ENCODE data around the gene DNM1.
A peak's percentile ranks its signal among the peaks of the same experiment; 100 is the strongest.

Gene DNM1

DNA sequence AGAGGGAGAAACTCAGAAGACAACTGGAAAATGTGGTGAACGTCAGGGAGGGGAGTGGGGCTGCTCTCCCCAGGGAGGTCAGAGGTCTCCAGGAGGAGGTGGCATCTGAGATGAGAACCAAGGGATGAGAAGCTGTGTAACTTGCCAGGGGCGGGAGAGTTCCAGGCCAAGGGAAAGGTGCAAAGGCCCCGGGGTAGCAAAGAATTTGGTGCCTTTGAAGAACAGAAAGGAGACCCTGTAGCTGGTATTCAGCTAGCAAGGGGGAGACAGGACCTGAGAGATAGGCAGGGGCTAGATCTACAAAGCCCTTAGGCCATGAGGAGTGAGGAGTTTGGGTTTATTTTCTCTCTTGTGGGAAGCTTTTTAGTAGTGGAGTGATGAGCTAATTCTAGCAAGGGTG, 3.3 kb downstream of the DNM1 start:
- DNase-seq, result no peak

DNA sequence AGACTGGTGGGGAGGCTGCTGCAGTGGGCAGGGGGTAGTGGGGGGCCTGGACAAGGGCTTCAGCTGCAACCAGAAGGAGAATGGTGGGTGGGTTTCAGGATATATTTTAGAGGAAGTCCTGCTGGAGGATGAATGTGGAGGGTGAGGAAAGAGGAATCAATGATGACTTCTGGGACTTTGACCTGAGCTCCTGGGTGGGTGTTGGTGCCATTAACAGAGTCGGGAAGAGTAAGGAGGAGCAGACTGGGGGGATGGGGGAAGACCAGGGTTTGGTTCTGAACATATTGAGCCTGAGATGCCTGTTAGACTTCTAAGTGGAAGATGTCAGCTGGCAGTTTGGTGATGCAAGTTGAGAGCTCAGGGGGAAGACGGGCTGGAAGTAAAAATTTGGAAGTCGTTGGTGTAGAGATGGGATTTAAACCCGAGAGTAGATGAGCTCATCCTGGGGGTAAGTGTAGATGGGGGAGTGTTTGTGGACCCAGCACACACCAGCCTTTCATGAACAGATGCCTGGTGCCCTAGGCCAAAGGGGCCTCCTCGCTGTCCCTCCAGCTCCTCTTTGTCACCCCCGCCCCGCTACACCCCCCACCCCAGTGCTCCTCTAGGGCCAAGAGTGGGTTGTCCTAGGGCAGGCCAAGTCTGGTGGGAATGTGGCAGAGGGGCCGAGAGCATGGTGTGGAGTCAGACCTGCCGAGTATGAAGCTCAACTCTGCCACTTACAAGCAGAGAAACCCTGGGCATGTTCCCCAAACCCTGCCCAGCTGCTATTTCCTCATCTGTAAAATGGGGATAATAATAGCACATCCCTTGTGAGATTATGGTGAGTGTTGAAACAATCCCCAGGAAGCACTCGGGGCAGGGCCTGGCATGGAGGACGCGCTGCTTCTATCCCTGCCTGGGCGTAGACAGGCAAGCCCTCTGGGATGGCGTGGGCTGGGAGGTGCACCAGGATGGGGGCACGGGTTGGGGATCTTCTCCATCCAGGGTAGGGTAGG, 4.0 kb downstream of the DNM1 start:
- no peak for DNase-seq

DNA sequence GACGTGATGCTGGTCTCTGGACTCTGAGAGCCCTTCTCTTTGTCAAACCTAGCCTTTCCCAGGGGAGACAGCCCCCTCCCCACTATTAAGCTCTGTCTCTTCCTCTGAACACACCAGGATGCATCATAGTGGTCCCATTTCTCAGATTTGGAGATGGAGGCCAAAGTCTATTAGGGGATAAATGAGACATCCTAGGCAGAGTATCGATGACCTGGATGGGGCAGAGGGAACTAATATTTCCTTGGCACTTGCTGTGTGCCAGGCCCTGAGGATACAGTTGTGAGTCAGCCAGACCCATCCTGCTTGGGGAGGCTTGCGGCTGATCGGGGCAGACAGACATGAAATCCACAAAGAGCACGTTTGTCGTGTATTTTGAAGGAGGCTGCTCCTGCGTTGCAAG, 5.2 kb downstream of the DNM1 start:
- no peak for DNase-seq

DNA sequence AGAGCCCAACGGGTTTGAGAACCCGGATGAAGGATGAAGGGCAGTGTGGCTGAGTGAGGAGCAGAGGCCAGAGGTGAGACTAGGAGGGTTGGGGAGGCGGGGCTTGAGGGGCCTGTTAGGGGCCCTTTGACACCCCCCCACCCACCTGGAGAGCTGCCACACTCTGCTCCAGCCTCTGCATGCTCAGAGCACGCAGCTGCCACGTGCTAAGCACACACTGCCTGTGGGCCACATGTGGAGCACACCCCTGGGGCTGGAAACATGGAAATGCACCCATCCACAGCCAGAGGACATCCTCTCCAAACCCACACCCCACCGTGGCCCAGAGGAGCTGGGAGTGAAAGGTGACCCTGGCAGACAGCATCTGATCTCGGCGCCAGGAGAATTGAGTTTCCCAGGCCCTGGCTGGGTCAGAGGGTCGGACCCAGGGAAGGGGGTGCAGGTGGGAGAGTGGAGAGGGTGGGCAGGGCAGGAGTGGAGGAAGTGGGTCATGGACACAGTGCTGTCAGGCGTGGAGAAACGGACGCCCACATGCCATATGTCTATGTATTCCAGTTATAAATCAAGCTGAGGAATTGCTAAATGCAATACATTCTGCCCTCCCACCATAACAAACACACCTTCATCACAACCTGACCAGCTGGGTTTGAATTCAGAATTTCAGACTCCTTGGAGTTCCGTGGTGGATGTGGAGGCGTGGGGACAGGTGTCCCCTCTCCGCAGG, 5.9 kb downstream of the DNM1 start:
- DNase-seq, result no peak

DNA sequence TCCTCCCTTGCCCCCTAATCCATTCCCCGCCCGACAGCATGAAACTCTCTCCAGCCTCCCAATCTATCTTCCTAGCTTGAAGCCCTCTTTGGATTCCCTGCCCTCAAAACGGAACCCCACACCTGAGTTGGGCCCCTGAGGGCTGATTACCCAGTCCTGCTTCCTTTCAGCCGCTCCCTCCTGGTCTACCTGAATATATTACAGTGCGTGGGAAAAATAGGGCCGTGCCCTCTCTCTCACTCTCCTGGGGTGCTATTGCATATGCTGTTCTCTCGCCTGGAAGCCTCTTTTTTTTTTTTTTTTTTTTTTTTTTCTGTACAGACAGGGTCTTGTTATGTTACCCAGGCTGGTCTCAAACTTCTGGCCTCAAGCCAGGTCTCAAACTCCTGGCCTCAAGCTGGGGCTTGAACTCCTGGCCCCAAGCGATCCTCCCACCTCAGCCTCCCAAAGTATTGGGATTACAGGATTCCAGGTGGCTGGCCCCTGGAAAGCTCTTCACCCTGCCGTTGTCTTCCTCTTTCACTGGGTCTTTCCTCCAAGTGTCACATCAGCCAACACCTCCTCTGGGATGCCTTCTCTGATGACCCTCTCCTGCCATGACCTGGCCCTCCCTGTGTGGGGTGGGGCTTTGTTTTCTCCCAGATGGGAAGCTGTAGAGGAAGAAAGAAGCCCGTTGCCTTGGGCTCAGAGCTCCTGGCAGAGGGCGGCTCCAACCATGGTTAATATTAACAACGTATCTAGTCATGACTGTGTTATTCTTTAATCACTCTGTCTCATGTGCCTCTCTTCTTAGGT, 8.2 kb downstream of the DNM1 start:
- DNase-seq, result peak; percentile 97

DNA sequence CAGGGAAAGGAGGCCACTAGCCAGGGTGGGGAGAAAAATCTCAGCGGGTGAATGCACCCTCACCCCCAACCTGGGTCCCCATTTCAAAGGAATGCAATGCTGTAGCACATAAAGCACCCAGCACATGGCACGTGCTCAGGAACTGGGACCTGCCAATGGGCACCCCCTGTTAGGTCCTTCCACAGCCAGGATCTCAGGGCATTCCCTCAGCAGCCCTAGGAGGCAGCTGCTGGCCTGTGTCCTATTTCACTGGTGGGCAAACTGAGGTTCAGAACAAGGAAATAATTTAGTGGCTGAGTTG, 8.8 kb downstream of the DNM1 start:
- no peak for DNase-seq

DNA sequence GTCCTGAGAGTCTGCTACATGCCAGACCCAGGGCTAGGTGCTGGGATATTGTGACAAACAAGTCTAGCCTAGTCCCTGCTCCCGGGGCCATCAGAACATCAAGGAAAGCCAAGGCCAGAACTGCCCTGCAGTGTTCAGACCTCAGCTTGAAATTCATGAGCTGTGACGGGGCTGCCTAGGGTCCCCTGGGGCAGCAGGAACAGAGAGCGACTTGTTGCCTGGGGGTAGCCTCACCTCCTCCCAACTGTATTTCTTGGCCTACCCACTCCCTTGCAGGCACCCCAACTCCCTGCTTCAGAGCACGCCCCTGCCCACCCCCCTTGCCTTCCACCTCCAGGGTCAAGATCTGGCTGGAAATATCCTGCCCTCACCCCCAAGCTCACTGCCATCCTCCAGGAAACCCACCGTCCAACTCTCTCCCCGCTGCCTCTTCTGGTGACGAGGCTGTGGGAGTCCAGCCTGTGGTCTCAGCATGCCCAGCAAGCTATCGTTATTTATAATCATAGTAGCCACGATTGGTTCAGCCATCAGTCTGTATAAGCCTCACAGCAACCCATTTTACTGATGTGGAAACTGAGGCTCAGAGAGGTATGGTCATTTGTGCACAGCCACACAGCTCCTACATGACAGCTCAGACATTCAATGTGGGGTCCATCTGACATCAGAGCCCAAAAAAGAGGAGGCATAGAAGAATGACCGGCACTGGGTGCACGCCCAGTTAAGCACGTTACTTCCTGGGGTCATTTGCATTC, 10.7 kb downstream of the DNM1 start:
- DNase-seq, result no peak

DNA sequence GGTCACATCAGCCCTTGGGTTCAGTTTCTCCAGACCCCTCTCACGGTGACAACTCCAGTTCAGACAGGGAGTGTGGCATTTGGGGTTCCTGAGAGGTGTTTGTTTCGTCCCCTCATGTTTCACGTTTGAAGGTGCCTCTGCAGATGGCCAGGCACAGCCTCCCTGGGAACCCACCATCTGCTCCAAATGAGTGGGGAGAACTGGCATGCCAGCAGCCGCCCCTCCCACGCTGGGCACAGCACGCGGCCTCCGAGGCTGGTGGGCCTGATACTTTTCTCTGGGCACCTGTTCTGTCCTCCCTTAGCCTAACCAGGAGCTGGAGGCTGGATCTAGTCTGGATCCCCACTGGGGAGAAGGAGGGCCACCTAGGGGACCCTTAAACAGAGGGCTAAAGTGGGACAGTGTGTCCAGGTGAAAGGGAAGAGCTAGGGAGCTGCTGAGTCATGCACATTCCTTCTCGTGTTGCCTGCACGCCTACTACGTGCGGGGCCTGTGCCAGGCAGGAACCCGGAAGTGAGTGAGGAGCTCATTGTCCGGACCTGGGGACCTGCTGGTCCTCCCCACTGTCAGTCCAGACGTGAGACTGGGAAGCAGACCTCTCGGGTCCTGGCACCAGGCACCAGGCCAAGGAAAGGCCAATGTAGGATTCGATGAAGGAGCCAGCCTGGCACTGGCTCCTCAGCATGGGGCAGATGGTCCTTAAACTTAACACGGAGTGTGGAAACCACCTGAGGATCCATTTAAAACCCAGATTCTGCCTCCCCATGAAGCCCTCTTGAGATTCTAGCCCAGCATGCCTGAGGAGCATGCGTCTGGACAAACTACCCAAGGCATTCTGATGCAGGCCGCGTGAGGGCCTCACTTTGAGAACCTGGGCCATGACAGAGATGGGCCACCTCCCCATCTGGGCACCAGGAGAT, 11.7 kb downstream of the DNM1 start:
- no peak for DNase-seq

DNA sequence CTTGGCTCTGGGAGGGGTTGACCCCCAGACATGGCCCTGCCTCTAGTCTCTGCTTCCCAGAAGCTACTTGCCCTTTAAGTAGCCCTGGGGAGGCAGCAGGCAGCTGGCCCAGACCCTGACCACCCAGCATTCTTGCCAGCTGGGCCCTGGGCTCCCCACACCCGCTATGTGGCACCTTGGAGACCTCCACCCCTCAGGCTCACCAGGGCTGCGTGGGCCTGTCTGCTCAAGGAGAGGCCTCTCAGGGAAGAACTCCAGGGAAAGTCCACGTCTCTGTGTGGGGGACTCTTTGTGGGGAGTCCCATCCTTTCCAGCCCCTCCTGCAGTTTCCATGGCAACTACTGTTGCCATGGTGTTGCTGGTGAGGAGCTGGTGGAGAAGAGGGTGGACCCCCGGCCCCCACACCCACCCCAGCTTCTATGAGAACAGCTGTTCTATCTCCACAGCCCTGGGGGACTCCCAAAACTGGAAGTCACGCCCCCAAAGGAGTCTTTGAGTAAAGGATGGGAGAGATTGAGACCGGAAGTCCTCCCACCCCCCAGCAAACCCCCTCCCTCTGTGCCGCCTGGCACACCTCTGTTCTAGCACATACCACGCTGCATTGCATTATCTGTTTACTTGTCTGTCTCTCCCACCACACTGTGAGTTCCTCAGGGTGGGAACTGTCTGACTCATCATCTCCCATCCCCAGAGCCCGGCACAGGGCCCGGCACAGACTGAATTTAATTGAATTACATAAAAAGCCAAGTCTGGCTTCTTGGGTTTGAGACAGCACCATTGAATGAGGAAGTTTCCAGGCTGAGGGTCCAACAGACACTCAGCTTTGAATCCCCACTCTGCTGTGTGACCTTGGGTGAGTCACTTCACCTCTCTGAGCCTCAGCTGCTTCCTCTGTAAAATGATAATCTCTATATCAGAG, 12.6 kb downstream of the DNM1 start:
- DNase-seq, result peak; percentile 88

DNA sequence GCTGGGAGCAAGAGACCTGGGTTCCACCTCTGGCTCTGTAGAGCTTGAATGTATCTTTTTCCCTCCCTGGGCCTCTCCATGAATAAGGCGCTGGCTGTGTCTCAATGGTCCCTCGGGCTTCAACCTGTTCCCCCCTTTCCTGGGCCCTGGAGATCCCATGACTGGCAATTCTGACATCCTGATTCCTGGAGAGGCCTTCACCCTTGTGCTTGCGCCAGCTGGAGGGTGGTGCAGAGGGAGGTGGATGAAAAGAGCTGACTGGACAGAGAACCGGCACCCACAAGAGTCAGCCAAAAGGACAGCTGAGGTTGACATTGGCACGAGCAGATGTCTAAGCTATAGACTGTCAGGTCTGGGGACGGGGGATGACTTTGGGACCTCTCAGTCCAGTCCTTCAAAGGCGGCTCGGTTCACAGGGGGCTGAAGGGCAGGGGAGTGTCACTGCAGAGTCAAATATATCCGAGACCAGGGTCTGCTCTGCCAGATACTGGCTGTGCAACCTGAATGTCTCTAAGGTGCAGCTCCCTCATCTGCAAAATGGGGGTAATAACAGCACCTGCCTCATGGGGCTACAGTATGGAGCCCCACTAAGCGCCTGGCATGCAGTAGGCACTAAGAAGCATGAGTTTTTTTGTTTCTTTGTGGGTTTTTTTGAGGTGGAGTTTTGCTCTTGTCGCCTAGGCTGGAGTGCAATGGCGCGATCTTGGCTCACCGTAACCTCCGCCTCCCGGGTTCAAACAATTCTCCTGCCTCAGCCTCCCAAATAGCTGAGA, 13.8 kb downstream of the DNM1 start:
- peak; percentile 1 for DNase-seq

DNA sequence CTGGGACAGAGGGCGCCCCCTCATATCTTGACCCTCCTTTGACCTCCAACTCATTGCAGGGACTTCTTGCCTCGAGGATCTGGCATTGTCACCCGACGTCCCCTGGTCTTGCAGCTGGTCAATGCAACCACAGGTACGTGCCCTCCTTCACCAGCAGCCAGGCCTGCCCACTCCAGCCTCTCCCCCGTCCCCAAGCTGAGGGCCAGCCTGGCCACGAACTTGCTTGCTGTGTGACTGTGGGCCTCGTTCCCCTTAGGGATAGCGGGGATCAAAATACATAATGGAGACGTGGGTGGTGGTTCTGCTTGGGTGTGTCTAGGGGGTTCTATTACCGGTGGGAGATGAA, 15.0 kb downstream of the DNM1 start:
- DNase-seq, result no peak

DNA sequence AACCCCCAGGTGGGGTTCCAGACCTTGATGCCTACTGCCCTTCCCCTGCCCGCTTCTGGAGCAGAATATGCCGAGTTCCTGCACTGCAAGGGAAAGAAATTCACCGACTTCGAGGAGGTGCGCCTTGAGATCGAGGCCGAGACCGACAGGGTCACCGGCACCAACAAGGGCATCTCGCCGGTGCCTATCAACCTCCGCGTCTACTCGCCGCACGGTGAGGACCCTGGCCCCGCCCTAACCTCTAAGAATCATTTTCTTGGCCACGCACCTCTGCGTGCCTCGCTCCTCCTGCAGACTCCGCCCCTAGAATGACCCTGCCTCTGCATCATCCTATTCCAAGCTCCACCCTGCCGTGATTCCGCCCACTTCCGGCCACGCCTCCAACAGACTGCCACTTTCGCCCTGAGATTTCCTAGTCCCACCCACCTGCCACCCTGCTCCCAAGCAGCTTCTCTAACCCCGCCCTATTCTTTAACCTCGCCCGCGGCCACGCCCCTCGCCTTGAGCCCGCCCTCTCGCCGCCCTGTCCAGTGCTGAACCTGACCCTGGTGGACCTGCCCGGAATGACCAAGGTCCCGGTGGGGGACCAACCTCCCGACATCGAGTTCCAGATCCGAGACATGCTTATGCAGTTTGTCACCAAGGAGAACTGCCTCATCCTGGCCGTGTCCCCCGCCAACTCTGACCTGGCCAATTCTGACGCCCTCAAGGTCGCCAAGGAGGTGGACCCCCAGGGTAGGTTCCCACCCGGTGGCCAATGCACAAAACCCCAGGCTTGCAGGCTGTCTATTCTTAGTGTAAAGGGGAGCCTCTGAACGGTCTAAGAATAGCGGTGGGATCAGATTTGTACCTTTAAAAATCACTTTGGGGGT, 15.6 kb downstream of the DNM1 start:
- peak; percentile 93 for DNase-seq

DNA sequence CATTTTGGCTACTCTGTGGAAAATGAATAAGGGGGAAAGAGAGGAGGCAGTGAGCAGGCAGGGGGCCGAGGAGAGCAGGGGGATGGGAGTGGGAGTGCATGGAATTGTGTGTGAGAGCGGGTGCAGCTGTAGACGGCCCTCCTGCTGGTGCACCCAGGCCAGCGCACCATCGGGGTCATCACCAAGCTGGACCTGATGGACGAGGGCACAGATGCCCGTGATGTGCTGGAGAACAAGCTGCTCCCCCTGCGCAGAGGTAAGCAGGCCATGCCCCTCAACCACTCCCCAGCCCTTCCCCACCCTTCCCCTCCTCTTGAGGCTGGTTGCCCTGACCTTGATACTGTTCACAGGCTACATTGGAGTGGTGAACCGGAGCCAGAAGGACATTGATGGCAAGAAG, 16.7 kb downstream of the DNM1 start:
- DNase-seq, result no peak

DNA sequence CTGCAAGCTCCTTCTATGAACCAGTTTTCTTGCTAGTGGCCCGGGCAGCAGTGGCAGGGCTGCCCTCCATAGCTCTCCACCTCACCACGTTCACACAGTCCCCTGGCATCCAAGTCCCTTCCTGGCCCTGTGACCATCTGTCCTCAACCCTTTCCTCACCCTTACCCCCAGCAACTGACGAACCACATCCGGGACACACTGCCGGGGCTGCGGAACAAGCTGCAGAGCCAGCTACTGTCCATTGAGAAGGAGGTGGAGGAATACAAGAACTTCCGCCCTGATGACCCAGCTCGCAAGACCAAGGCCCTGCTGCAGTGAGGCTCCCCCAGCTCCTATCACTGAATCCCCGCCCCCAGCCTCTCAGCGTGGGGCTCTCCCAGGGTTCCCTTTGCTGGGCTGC, 18.8 kb downstream of the DNM1 start:
- DNase-seq, result no peak

DNA sequence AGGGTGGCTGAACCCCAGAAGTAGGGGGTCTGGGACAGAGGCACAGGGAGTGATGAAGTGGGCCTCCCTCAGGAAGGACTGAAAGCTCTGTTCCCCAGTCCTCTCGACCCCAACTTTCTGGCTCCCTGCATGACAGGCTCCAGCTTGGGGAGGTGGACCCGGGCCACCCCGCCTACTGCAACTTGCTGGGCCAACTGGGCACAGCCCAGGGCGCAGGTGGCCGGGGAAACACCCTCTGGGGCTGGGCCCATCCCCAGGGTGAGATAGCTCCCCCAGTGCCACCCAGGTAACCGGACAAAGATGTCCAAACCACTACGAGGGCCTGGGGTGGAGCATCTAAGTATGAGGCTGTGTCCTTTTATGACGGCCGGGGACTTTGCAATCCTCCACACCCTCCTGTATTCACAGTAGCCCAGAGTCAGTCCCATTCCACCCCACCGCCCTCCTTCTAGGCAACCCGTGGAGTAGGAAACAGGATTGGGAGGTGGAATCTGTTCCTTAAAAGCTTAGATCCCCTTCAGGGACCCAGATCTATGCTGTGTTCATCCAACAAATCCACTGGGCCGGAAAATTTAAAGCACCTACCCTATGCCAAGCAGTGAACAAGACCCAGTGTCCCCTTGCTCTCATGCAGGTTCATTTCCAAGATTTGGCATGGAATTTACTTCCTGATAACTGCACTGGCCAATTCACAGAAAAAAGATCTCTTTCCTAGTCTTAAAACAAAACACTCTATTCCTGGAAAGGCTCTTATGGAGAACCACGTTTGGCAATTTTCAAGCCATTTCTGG, 19.9 kb downstream of the DNM1 start:
- no peak for DNase-seq

DNA sequence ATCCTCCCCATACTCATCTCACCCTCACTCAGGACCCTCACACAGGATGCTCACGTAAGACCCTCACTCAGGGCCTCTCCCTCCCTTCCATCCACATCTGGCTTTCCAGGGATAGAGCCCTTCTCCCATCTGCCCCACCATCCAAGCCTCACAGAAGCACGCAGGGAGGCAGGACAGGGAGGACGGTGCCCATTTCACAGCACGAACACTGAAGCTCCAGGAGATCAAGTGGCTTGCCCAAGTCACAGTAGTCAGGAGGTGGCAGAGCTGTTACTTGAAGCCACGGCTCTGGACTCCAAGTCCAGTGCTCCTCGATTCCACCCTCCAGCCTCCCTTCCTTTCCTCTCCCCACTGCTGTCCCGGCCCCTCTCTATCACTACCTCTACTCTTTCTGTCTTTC, 21.7 kb downstream of the DNM1 start:
- DNase-seq, result no peak

DNA sequence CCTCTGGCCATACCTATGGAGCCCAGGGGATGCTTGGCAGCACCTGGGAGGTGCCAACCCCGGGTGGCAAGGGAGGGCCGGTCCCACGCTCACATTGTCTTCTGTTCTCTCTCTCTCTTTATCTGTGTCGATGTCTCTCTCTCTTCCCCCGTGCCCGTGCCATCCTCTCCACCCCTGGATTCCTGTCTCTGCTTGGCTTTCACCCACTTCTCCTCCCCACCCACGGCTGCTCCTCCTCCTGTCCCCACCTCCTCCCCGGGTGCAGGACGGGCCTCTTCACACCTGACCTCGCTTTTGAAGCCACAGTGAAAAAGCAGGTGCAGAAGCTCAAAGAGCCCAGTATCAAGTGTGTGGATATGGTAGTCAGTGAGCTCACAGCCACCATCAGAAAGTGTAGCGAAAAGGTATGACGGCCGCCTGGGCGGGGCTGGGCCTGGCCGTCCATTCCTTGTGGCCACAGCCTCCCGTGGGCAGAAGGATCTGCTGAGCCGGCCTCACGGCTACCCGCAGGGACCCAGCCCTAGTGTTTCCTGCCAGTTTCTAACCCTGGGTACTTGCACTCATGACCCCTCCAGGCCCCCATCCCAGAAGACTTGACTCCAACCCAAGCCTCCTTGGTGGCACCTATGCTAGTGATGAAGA, 22.7 kb downstream of the DNM1 start:
- no peak for DNase-seq
